GM19035 (cell line): ENCODE results near the gene OGFR.

Experiments used
- ATAC-seq: cut with Tn5 transposase; IDR thresholded peaks from one replicate; pipeline ENCODE4 v1.9.1; 2021; ENCODE audit not compliant: unreplicated experiment

The OGFR gene

DNA sequence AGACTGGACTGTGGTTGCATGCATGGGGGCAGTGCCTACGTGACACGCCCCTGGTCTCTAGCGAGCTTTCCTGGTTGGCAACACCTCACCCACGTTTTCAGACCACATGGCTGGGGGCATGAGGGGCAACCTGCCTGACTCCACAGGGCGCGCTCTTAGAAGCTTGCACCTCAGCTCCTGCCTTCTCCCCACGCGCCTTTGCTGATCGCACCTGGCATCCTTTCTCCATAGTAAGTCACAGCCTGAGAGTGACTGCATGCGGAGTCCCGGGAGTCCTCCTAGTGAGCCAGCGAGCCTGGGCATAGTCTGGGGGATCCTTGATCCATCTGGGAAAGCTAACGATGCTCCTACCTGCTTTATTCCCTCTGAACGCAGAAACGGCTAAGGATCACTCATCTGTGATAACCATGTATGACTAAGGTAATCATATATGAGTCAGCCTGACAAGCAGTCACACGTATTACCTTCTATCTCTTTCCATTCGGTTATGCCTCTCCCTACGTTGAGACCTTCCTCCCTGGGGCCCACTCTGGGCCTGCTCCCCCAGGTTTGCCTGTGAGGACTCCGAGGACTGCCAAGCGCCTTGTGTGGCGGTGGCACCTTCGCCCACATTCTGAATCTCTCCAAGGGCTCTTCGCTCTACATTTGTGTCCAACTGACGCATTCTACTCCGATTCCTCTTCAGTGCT lies 52.4 kb downstream of the OGFR start:
- ATAC-seq: no peak

DNA sequence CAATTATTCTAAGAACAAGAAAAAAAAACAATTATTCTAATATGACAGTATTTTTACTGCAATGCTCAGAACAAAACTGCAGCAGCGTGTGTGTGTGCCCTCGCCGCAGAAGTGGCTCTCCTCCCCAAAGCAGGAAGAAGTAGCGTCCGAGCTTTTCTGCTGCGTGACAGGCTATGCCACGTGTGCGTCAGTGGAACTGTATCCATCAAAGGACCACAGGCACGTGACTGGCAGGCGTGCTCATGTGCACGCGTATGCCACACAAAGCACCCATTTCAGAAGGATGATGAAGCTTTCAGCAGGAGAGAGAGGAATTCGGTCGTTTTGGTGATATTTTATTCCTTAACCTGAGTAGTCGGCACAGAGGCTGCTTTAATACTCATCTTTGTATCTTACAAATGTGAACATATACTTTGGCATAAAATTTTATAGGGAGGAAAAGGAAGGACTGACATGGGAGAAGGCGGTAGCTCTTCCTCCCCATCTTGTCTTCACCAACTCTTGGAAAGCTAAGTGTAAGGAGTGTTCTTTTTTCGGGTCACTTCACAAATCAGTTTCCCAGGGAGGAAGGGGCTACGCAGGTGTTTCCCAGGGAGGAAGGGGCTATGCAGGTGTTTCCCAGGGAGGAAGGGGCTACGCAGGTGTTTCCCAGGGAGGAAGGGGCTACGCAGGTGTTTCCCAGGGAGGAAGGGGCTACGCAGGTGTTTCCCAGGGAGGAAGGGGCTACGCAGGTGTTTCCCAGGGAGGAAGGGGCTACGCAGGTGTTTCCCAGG lies 53.6 kb downstream of the OGFR start:
- no peak for ATAC-seq

- ATAC-seq: no peak
These were observed 55.1 kb downstream of the OGFR start for GRCh38 chr20:62859721-62860120.

DNA sequence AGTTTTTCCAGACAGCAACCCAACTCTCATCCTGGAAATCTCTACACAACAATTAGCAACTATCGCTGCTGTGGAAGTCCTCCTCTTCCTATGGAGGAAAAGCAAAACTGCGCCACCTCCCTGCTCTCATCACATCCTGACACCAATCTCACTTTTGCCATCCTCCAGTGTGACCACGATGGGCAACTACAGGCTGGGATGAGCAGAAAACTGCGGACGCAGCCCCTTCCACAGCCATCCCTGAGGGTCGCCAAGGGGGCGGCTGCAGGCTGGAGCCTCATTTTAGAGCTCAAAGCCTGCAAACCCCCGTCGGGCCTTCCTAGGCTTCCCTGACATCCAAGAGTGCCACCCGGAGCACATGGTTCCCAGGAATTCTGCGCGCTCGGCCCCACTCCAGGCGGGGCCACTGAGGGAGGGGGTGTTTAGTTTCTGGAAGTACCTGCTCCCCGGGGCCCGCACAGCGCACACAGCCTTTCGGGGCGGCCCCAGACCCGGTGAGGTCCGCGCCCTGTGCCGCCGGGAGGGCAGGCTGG lies 55.8 kb downstream of the OGFR start:
- ATAC-seq: no peak

- ATAC-seq: peak; percentile 32
These were observed 56.5 kb downstream of the OGFR start for GRCh38 chr20:62860924-62861691.

DNA sequence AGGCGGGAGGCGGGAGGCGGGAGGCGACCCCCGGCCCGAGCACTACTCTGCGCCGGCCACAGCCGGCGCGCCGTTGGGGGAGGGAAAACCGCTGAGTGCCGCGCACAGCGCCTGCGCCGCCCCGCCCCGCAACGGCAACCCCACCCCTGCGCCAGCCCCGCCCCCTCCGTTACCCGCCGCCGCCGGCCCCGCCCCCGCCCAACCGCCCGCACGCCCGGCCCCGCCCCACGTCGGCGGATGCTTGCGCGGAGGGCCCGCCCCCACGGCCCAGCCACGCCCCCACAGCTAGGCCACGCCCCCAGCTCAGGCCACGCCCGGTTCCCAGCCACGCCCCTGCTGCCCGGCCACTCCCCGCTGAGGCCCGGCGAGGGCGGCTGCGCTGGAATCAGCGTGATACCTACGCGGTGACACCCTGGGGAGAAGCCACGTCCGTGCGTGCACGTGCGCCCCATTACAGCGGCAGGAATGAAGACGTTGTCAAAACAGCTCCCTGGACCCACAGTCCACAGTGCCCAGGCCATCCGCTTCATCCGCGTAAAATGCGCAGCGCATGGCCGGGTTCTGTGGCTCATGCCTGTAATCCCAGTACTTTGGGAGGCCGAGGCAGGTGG lies 57.2 kb downstream of the OGFR start, which contains the start of gene TCFL5:
TCFL5 (minus strand) TSS at position 97 of the 611 bp plus-strand sequence. CDS start 152 bp downstream, outside the sequence.
- peak; percentile 62 for ATAC-seq
